Memory B cell (primary cell): ENCODE data around the gene TSPAN14.
A peak's percentile ranks its signal among the peaks of the same experiment; 100 is the strongest.
"Not testable (repeated sequence)": the region's sequence is repeated elsewhere in the genome, so short reads cannot be mapped to it uniquely, and the experiment has no call there.

Source experiments
- ATAC-seq: fragments of 150-1000 bp; cut with Tn5 transposase; 2 replicates; pipeline ENCODE4 v1.10.0; 2021; ENCODE audit warnings: low read depth, mild to moderate bottlenecking, moderate library complexity
- DNase-seq, 2 donors: peaks; one replicate each; pipeline ENCODE4 v3.0.0; 2022; ENCODE audit warnings: low spot score in 2 of 2
- H3K27ac Mint-ChIP-seq: one replicate; pipeline ENCODE4 v1.8.0; 2022; ENCODE audit warnings: mild to moderate bottlenecking, moderate library complexity, mixed read lengths
- H3K27me3 Mint-ChIP-seq: one replicate; pipeline ENCODE4 v1.8.0; 2022; ENCODE audit warnings: mixed read lengths
- H3K36me3 Mint-ChIP-seq: one replicate; pipeline ENCODE4 v1.8.0; 2022; ENCODE audit warnings: mild to moderate bottlenecking, mixed read lengths
- H3K4me1 Mint-ChIP-seq: one replicate; pipeline ENCODE4 v1.8.0; 2022; ENCODE audit warnings: mixed read lengths
- H3K4me3 Mint-ChIP-seq: one replicate; pipeline ENCODE4 v1.8.0; 2022; ENCODE audit warnings: mild to moderate bottlenecking, moderate library complexity, mixed read lengths
- H3K9me3 Mint-ChIP-seq: one replicate; pipeline ENCODE4 v1.8.0; 2022; ENCODE audit warnings: mixed read lengths

The TSPAN14 gene

DNA sequence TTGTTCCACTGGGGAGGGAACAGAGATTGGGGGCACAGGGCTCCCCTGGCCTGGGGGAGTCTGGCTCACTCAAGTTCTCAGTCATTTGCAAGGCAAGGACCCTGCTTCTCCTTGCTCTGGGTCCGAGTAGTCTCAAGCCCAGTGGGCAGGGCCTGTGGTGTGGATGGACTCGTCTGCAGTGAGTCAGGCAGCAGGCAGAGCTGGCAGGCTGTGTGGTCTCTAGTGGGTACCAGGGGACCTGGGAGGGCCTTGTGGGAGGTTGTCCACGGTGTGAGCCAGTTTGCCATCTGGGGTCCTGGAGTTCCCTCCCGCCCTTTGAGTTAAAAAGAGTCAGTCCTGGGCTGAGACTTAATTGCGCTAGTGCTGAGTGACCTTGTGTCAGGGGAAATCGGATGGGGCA, 74.8 kb downstream of the TSPAN14 start:
- no peaks in the 10 kb centered on the region for H3K9me3 Mint-ChIP-seq
- H3K4me3 Mint-ChIP-seq, result no peak overlapping the region
- no peak for DNase-seq
- peaks cover 1% of the 10 kb centered on the region for H3K27me3 Mint-ChIP-seq
- H3K4me1 Mint-ChIP-seq, result peaks cover 4% of the 10 kb centered on the region
- no peak overlapping the region for H3K27ac Mint-ChIP-seq
- H3K36me3 Mint-ChIP-seq, result no peaks in the 10 kb centered on the region
- no peak for ATAC-seq

DNA sequence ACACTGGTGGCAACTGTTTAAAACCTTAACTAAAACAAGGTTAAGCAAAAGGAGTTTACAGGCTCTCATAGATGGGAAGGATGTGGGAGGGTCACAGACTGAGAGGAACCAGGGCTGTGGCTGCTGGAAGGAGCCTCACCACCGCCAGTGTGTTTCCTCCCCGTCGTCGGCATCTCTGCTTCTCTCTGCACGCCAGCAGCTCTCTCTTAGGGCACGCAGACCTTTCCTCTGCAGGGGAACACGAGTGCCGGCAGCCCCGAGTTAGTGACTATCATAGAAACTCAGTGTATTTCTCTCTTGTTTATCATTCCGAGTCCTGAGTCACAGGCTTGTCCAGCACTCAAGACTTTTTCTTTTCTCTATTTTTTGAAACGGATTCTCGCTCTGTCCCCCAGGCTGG, 75.5 kb downstream of the TSPAN14 start:
- no peak overlapping the region for H3K27ac Mint-ChIP-seq
- H3K4me3 Mint-ChIP-seq, result no peak overlapping the region
- ATAC-seq, result no peak
- no peaks in the 10 kb centered on the region for H3K9me3 Mint-ChIP-seq
- DNase-seq, result no peak
- peaks cover 4% of the 10 kb centered on the region for H3K4me1 Mint-ChIP-seq
- no peaks in the 10 kb centered on the region for H3K36me3 Mint-ChIP-seq
- peaks cover 1% of the 10 kb centered on the region for H3K27me3 Mint-ChIP-seq

DNA sequence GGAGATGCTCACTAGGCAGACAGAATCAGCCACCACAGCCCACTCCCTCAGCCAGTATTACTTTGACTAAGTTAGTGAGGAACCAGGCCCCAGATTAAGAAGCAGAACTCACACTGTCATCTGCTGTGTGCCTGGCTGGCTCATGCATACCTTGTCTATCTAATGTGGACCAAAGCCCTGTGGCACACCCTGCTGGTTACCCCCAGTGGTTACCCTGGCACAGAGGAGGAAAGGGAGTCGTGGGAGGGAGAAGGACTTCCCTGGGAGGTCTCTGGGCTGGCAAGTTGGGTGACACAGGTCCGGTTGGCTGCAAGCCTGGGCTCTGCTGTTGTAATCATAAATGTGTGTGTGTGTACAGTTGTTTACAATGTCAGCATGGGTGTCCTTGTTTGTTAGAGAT, 76.1 kb downstream of the TSPAN14 start:
- ATAC-seq, result no peak
- Mint-ChIP-seq H3K4me1 (peaks cover 4% of the 10 kb centered on the region), H3K4me3 (no peak overlapping the region), H3K27ac (no peak overlapping the region), H3K36me3 (no peaks in the 10 kb centered on the region), H3K27me3 (peaks cover 1% of the 10 kb centered on the region), H3K9me3 (no peaks in the 10 kb centered on the region)
- no peak for DNase-seq

DNA sequence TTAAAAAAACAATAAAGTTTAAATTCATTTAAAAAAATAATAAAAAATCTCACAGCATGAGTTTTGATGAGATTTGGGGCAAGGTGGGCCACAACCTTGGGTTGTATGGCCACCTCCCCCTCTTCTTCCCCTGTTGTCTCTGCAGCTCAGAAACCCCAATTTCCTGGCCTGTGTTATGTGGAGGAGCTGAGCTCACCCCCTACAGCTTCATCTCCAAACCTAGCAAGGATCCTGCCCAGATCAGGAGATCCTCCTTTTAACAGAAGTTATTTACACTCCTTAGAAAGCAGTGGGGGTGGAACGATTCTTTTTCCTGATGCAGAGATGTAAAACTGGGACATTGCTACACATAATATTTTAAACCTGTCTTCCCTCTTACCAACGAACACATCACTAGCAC, 76.7 kb downstream of the TSPAN14 start:
- Mint-ChIP-seq H3K4me1 (peaks cover 6% of the 10 kb centered on the region), H3K27me3 (peaks cover 1% of the 10 kb centered on the region), H3K4me3 (no peak overlapping the region), H3K27ac (no peak overlapping the region), H3K9me3 (no peaks in the 10 kb centered on the region), H3K36me3 (no peaks in the 10 kb centered on the region)
- ATAC-seq (no peak), DNase-seq (no peak)

DNA sequence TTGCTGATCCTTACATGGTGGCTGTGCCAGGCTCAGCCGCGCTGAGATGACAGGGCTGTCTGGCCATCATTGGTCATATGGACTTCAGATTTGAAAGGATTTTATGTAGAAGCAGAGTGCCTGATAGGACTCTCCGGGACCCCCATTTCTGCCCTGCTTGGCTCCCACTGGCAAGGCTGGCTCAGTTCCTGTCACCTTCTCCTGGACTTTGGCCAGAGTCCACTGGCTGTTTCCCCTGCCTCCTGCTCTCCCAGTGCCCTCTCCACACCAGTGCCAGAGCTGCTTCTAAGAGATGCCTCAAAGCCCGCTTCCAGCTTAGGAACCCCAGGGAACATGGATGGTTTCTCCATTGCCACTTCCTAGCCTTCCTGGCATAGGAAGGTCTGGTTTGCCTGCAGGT, 78.5 kb downstream of the TSPAN14 start:
- Mint-ChIP-seq H3K4me1 (peaks cover 7% of the 10 kb centered on the region), H3K4me3 (no peak overlapping the region), H3K9me3 (no peaks in the 10 kb centered on the region), H3K27ac (no peak overlapping the region), H3K36me3 (no peaks in the 10 kb centered on the region), H3K27me3 (no peaks in the 10 kb centered on the region)
- no peak for ATAC-seq
- DNase-seq, result no peak

DNA sequence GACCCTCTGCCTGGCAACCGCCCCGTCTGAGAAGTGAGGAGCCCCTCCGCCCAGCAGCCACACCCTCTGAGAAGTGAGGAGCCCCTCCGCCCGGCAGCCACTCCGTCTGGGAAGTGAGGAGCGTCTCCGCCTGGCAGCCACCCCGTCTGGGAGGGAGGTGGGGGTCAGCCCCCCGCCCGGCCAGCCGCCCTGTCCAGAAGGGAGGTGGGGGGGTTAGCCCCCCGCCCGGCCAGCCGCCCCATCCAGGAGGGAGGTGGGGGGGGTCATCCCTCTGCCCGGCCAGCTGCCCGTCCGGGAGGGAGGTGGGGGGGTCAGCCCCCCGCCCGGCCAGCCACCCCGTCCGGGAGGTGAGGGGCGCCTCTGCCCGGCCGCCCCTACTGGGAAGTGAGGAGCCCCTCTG, 79.9 kb downstream of the TSPAN14 start:
- ATAC-seq, H3K27me3 Mint-ChIP-seq, H3K4me3 Mint-ChIP-seq, H3K27ac Mint-ChIP-seq, H3K4me1 Mint-ChIP-seq, H3K36me3 Mint-ChIP-seq, DNase-seq, H3K9me3 Mint-ChIP-seq: not testable (repeated sequence)

DNA sequence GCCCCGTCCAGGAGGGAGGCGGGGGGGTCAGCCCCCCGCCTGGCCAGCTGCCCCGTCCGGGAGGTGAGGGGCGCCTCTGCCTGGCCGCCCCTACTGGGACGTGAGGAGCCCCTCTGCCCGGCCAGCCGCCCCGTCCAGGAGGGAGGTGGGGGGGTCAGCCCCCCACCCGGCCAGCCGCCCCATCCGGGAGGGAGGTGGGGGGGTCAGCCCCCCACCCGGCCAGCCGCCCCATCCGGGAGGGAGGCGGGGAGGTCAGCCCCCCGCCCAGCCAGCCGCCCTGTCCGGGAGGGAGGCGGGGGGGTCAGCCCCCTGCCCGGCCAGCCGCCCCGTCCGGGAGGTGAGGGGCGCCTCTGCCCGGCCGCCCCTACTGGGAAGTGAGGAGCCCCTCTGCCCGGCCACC, 80.5 kb downstream of the TSPAN14 start:
- not testable (repeated sequence) for H3K27ac Mint-ChIP-seq, DNase-seq, ATAC-seq, H3K4me3 Mint-ChIP-seq, H3K36me3 Mint-ChIP-seq, H3K9me3 Mint-ChIP-seq, H3K27me3 Mint-ChIP-seq
- H3K4me1 Mint-ChIP-seq, result peaks cover 12% of the 10 kb centered on the region

DNA sequence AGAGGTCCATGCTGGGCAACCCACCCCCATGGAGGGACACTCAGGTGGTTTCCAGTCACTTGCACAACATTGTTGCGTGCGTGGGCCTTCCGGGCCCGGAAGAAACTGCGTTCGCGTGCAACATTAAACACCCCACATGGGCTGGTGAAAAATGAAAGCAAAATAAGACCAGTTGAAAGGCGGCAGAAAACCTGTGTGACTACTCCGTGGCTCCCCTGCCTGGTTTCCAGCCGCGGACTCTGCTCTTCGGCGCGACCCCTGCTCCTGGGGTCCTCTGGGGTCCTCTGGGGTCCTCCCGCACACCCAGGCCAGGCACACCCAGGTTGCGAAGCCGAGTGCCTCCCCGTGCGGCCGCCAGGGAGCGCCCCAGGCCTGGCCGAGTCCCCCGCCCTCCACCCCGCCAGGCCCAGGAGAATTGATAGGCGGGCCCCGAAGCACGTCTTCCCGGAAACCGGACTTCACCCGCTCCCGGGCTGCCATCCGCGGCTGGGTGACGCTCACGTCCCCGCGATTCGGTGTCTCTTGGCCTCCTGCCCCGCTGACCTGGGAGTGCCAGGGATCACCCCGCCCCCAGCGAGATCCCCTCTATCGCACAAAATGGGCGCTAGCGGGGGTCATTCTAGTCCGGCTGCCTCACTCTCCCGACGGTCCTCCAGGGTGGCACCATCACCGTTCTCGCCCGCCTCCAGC, 81.7 kb downstream of the TSPAN14 start:
- Mint-ChIP-seq H3K9me3 (no peaks in the 10 kb centered on the region), H3K27me3 (no peaks in the 10 kb centered on the region), H3K4me3 (peak overlapping the region; percentile 85), H3K4me1 (peaks cover 21% of the 10 kb centered on the region), H3K27ac (peak overlapping the region; percentile 95), H3K36me3 (no peaks in the 10 kb centered on the region)
- DNase-seq (peak; percentile 72 to 76), ATAC-seq (peak; percentile 89)

DNA sequence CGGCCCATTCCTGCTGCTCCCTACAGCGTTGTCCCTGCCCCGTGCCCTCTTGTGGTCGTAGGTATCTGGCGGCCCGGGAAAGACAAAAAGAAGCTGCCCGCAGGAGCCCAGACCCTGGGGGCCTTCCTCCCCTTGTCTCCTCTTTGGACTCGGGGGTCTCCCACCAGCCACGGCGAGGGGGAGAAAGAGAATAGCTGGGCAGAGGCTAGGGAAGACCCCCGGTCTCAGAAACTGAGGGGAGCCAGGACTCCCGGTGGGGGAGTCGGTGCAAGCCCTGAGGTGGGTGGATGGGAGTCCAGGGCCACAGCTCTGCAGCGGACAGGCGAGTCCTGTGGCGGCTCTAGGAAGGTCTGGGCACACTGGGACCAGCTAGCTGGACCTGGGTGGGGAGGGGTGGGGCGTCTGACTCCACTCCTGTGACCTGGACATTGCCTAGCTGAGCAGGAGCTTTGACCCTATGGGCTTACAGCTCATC, 82.3 kb downstream of the TSPAN14 start:
- H3K4me1 Mint-ChIP-seq, result peaks cover 27% of the 10 kb centered on the region
- H3K36me3 Mint-ChIP-seq, result no peaks in the 10 kb centered on the region
- H3K27me3 Mint-ChIP-seq, result no peaks in the 10 kb centered on the region
- DNase-seq (no peak), ATAC-seq (no peak)
- peak overlapping the region; percentile 85 for H3K4me3 Mint-ChIP-seq
- no peaks in the 10 kb centered on the region for H3K9me3 Mint-ChIP-seq
- H3K27ac Mint-ChIP-seq, result peak overlapping the region; percentile 95

DNA sequence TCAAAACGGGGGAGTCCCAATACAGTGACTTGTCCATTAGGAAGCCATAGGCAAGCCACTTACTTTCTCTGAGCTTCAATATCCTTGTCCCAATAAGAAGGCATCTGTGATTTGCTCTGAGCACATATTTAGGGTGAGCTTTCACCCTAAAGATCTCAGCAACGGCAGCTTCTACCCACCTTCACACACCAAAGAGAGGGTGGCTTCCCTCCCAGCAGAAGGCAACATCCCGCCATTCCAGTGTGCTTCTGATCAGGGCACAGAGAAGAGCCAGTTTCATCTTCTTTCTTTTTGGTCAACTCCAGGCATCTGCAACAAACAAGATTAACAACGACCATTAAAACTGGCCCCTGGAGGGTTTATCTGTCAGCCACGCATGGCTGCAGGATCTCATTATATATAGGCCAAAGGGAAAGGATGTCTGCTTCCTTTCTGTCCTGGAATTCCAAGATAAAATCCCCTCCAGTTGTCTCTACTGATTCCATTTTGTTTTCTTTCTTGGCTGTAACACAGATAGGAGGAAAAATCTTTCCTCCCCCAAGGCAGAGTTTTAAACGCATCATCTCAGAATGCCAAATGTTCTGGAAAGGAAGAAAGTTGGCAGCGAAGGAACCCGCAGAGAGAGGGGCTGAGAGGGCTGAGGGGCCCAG, 83.1 kb downstream of the TSPAN14 start:
- Mint-ChIP-seq H3K27me3 (no peaks in the 10 kb centered on the region), H3K4me1 (peaks cover 35% of the 10 kb centered on the region), H3K4me3 (peak overlapping the region; percentile 62), H3K27ac (no peak overlapping the region), H3K36me3 (no peaks in the 10 kb centered on the region), H3K9me3 (no peaks in the 10 kb centered on the region)
- no peak for DNase-seq
- no peak for ATAC-seq

DNA sequence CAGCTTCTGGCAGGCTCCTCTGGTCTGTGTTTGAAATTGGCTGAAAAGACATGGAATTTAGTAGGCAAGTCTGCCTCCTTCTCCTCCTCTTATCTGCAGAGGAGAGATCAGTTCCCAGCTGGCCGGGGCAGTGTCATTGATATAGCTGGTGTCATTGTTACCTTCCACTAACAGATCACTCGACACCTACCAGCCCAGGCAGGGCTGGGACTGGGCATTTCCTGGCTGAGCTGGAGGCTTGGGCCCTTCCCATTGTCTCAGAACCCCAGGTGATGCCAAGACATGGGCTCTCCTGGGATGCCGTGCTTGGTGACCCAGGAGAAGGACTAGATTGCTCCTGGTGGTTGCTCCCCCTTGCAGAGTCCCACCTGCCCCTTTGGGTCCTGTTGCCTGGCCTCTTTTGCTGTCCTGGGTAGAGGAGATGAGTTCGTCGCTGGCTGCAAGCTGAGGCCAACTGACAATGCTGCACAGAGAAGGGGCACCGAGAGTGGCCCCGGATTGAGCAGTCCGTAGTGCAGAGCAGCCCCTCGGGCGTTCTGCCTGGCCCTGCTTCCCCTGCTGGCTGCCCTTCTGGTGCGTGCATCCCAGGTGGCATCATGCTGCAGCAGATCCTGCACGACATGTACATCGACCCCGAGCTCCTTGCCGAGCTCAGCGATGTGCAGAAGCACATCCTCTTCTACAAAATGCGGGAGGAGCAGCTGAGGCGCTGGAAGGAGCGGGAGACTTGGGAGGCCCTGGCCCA, 83.8 kb downstream of the TSPAN14 start, which contains the start of gene SH2D4B:
Gene SH2D4B (plus strand): TSS at position 167 of the 745 bp plus-strand sequence. CDS start 430 bp downstream, at position 597.
- Mint-ChIP-seq H3K9me3 (no peaks in the 10 kb centered on the region), H3K27me3 (no peaks in the 10 kb centered on the region), H3K36me3 (no peaks in the 10 kb centered on the region), H3K27ac (no peak within 1 kb of the TSS), H3K4me3 (peak within 1 kb of the TSS; percentile 62), H3K4me1 (peaks cover 39% of the 10 kb centered on the region)
- ATAC-seq (no peak), DNase-seq (no peak)

DNA sequence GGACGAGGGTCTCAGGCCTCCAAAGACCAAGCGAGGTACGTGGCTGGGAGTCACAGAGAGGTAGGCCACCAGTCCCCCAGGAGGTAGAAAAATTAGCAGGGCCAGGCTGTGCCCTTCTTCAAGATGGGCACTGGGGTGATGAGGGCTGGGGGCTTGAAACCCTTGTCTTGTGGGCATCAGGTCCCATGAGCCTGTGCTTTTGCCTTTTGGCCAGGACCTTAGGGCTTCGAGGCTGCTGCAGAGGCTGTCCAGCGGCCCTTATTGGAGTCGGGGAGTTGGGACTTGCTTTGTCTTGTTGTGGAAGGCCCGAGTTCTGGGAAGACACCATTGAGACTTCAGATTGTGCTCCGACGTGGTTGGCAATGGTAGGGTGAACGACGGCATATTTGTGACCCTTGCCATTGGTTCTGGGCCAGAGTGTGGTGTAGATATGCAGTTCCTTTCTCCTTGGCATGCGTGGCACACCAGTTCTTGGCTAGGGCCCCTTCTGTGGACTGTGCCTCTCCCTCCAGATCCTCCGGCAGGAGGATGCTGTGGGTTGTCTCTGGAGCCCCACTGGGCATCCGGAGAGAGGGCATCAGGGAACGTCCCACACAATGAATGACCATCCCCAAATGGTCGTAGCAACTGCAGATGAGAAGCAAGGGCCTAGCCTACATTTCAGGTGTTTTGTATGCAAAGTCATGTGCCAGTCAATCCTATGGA, 84.5 kb downstream of the TSPAN14 start:
- ATAC-seq, result no peak
- peaks cover 39% of the 10 kb centered on the region for H3K4me1 Mint-ChIP-seq
- no peaks in the 10 kb centered on the region for H3K36me3 Mint-ChIP-seq
- H3K27me3 Mint-ChIP-seq, result no peaks in the 10 kb centered on the region
- H3K27ac Mint-ChIP-seq, result no peak overlapping the region
- H3K4me3 Mint-ChIP-seq, result no peak overlapping the region
- no peaks in the 10 kb centered on the region for H3K9me3 Mint-ChIP-seq
- no peak for DNase-seq

DNA sequence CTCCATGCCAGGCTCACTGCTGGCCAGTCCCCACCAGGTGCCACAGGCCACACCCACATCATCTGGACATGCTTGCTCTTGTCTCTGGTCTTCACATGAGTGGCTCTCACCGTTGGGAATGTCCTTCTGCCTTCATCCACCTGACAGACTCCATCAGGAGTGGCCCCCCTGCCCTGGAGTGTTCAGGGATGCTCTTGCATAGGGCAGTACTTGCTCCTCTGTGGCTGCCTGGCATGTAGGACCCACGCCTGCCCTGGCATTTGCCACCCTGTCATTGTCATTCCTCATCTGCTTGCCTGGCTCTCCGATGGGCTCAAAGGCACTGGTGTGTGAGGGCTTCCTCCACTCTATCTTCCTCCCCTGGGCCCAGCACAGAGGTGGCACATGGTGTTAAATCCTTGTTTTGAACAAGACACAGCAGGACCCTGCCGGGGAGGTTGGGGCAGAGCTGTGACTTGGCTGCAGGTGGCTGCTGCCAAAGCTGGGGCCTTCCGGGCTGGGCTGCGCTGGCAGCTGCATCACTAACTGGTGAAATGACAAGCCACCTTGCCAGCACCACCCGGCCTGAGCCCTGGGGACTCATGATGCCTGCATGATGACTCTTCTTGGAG, 85.4 kb downstream of the TSPAN14 start:
- Mint-ChIP-seq H3K36me3 (no peaks in the 10 kb centered on the region), H3K27me3 (no peaks in the 10 kb centered on the region), H3K4me1 (peaks cover 39% of the 10 kb centered on the region), H3K9me3 (no peaks in the 10 kb centered on the region), H3K4me3 (no peak overlapping the region), H3K27ac (peak overlapping the region; percentile 84)
- ATAC-seq, result peak; percentile 39
- peak in 1 of 2 donors; percentile 34 for DNase-seq
